B cell (primary cell): ENCODE results near the gene DDX24. TPM values are rescaled to one million over a fixed set of nuclear protein-coding genes. Genes with fewer than 3 reads are reported as not detected.
A peak's percentile ranks its signal among the peaks of the same experiment; 100 is the strongest.

ENCODE experiments used
- ATAC-seq: fragments of 200-7000 bp; cut with Tn5 transposase; one replicate; pipeline ENCODE4 v1.10.0; 2021; ENCODE audit warnings: low read depth, mild to moderate bottlenecking, moderate number of reproducible peaks, moderate library complexity
- CTCF ChIA-PET: fragments of 350-600 bp; sonication (Branson Sonifier 250); formaldehyde crosslinking; loops from one replicate; lab custom pipeline; 2021; ENCODE audit warnings: antibody characterized with exemption, inconsistent platforms; lab: Charles Lee
- POLR2A ChIA-PET: fragments of 350-600 bp; sonication (Branson Sonifier 250); formaldehyde crosslinking; loops from one replicate; lab custom pipeline; 2021; ENCODE audit warnings: antibody characterized with exemption; lab: Charles Lee
- DNase-seq: peaks from one replicate; pipeline ENCODE4 v3.0.0; 2013
- H2AFZ ChIP-seq: 2 replicates; pipeline ENCODE4 v1.6.1; 2012; ENCODE audit warnings: mild to moderate bottlenecking, low read depth, low read length; ENCODE audit not compliant: insufficient read depth, poor library complexity, severe bottlenecking
- H3K27ac ChIP-seq, 2 donors: 1 replicate in 1 of 2; 2 replicates in 1 of 2; pipeline ENCODE4 v1.5.1; 2012 to 2013; ENCODE audit warnings: low read length in 2 of 2, mild to moderate bottlenecking in 2 of 2, moderate library complexity in 1 of 2
- H3K27me3 ChIP-seq, 4 experiments: fragments of 200-600 bp in 1 of 4; sonication (generic) in 1 of 4; replicated peaks in 1 of 4; 1 replicate in 2 of 4; 2 replicates in 2 of 4; pipeline versions ENCODE4 v1.6.1 to v1.7.0; 2013 to 2016; ENCODE audit warnings: low read length in 3 of 4, mild to moderate bottlenecking in 2 of 4, mixed read lengths in 1 of 4, moderate library complexity in 1 of 4; ENCODE audit not compliant: insufficient read depth in 4 of 4, control insufficient read depth in 3 of 4; ENCODE audit errors: control extremely low read depth in 1 of 4
- H3K36me3 ChIP-seq, 2 experiments: replicated peaks in 1 of 2; 1 replicate in 1 of 2; 2 replicates in 1 of 2; pipeline versions ENCODE4 v1.6.1 to v1.7.1; 2013; ENCODE audit warnings: low read length in 1 of 2; ENCODE audit not compliant: insufficient read depth in 2 of 2, control insufficient read depth in 1 of 2; ENCODE audit errors: control extremely low read depth in 1 of 2, extremely low read depth in 1 of 2
- H3K4me1 ChIP-seq, 2 donors: fragments of 200-600 bp in 1 of 2; sonication (generic) in 1 of 2; 1 replicate in 1 of 2; 2 replicates in 1 of 2; pipeline versions ENCODE4 v1.5.1 to v1.6.1; 2013 to 2017; ENCODE audit warnings: low read length in 2 of 2; ENCODE audit not compliant: control insufficient read depth in 2 of 2, insufficient read depth in 2 of 2
- H3K4me2 ChIP-seq: replicated peaks from 2 replicates; pipeline ENCODE3; 2012; ENCODE audit warnings: mild to moderate bottlenecking, low read depth, low read length; ENCODE audit not compliant: poor library complexity, severe bottlenecking
- H3K4me3 ChIP-seq, 5 experiments: fragments of 200-600 bp in 1 of 5; sonication (generic) in 1 of 5; 1 replicate in 3 of 5; 2 replicates in 2 of 5; pipeline versions ENCODE4 v1.5.1 to v1.7.0; 2011 to 2016; ENCODE audit warnings: low read length in 4 of 5, mild to moderate bottlenecking in 4 of 5, low read depth in 2 of 5, control low read depth in 1 of 5, moderate library complexity in 1 of 5; ENCODE audit not compliant: insufficient read depth in 1 of 5; ENCODE audit errors: control extremely low read depth in 1 of 5, extremely low read depth in 1 of 5
- H3K79me2 ChIP-seq: fragments of 200-600 bp; sonication (generic); one replicate; pipeline ENCODE4 v1.6.0; 2016; ENCODE audit warnings: low read length; ENCODE audit not compliant: control insufficient read depth, insufficient read depth
- H3K9ac ChIP-seq: fragments of 200-600 bp; sonication (generic); 2 replicates; pipeline ENCODE4 v1.6.1; 2017; ENCODE audit warnings: mild to moderate bottlenecking, low read length, moderate library complexity
- H3K9me3 ChIP-seq, 3 donors: one replicate each; pipeline versions ENCODE4 v1.6.1 to v1.7.1; 2013; ENCODE audit warnings: low read length in 2 of 3; ENCODE audit not compliant: control insufficient read depth in 2 of 3, insufficient read depth in 1 of 3; ENCODE audit errors: control extremely low read depth in 1 of 3
- H4K20me1 ChIP-seq: 2 replicates; pipeline ENCODE4 v1.6.0; 2012; ENCODE audit warnings: mild to moderate bottlenecking, low read length; ENCODE audit not compliant: insufficient read depth, control insufficient read depth, poor library complexity, severe bottlenecking
- H3K27ac Mint-ChIP-seq: one replicate; pipeline ENCODE4 v1.8.0; 2021; ENCODE audit warnings: mixed read lengths
- H3K27me3 Mint-ChIP-seq: one replicate; pipeline ENCODE4 v1.8.0; 2021; ENCODE audit warnings: mixed read lengths
- H3K4me1 Mint-ChIP-seq: one replicate; pipeline ENCODE4 v1.8.0; 2021; ENCODE audit warnings: mixed read lengths
- H3K4me3 Mint-ChIP-seq: one replicate; pipeline ENCODE4 v1.8.0; 2021; ENCODE audit warnings: mixed read lengths
- H3K9me3 Mint-ChIP-seq: one replicate; pipeline ENCODE4 v1.8.0; 2022; ENCODE audit warnings: mixed read lengths; ENCODE audit not compliant: insufficient read depth
- CTCF ChIP-seq: fragments of 200-600 bp; IDR thresholded peaks from one replicate; pipeline ENCODE4 v1.8.0; 2022; ENCODE audit warnings: antibody characterized with exemption, mild to moderate bottlenecking
- EZH2 ChIP-seq: IDR thresholded peaks from 2 replicates; pipeline ENCODE4 v1.6.1; 2012; ENCODE audit warnings: borderline replicate concordance, low read depth, mild to moderate bottlenecking, moderate library complexity, low read length; ENCODE audit not compliant: insufficient read depth, poor library complexity, severe bottlenecking
- WGBS: methylation state at CpG from one replicate; pipeline ENCODE4 v1.1.5; 2013; ENCODE audit warnings: missing lambda C conversion rate; ENCODE audit not compliant: insufficient coverage; 5-methylcytosine and 5-hydroxymethylcytosine counted together
- intact Hi-C: fragments of 100-400 bp; cut with micrococcal nuclease; formaldehyde crosslinking; loops from one replicate; pipeline ENCODE4 v1.10.0; 2022
- polyA plus RNA-seq: library from polyadenylated mRNA; depleted of rRNA; stranded (reverse); fragments of >200 nt; gene quantifications from 2 replicates; pipeline ENCODE4 v1.2.3, GENCODE V29; 2012
- total RNA-seq, 2 donors: library from RNA; stranded (reverse); fragments of 120-200 nt in 1 of 2; gene quantifications; 1 replicate in 1 of 2; 2 replicates in 1 of 2; pipeline versions ENCODE4 v1.2.3 to v1.2.4, GENCODE V29; 2013 to 2022

The DDX24 gene
- total and polyA plus RNA-seq, 2 donors (not counting 1 experiment from before 2014, with no cell fraction given): 145 to 211 TPM

- peak overlapping the region; percentile 91 for H3K4me2 ChIP-seq
- Mint-ChIP-seq H3K27ac (peak overlapping the region; percentile 68), H3K9me3 (no peaks in the 10 kb centered on the region), H3K4me3 (peak overlapping the region; percentile 94), H3K4me1 (peaks cover 14% of the 10 kb centered on the region), H3K27me3 (peaks cover 7% of the 10 kb centered on the region)
- peaks cover 0 to under 1% (median 0%) of the 10 kb centered on the region in 3 donors for H3K9me3 ChIP-seq
- intact Hi-C loops: no loop called here
- peaks cover 12 to 18% of the 10 kb centered on the region in 2 donors for H3K4me1 ChIP-seq
- POLR2A ChIA-PET: no interaction called here
- H3K27ac ChIP-seq: no peak overlapping the region
- WGBS: 97% methylated on average over 14 of the region's 14 CpGs
- H4K20me1 ChIP-seq: no peaks in the 10 kb centered on the region
- CTCF ChIA-PET: interaction anchor here (0.8 to 3.0 kb wide), 7 partner anchors 8 to 93 kb away, joined by 3 to 19 read pairs (median 5); partner anchors contain the start of genes DDX24 and IFI27L1
- no peak overlapping the region for H3K9ac ChIP-seq
- H3K79me2 ChIP-seq: no peaks in the 10 kb centered on the region
- TF ChIP-seq CTCF (no peak), EZH2 (no peak)
- no peak overlapping the region for H3K4me3 ChIP-seq
- DNase-seq (no peak), ATAC-seq (no peak)
- H3K36me3 ChIP-seq: peaks cover 0 to 3% of the 10 kb centered on the region in 2 experiments
- peaks cover 0 to 4% (median 0%) of the 10 kb centered on the region in 4 experiments for H3K27me3 ChIP-seq
- H2AFZ ChIP-seq: no peak overlapping the region
Measured at GRCh38 chr14:94128216-94128839, 47.3 kb upstream of the DDX24 start.

- POLR2A ChIA-PET: no interaction called here
- peaks cover 4% of the 10 kb centered on the region for H3K27me3 Mint-ChIP-seq
- no peak overlapping the region for H3K4me2 ChIP-seq
Measured at GRCh38 chr14:94127330-94127729, 46.3 kb upstream of the DDX24 start.

More at GRCh38 chr14:94127330-94127729, 46.3 kb upstream of the DDX24 start:
- no peaks in the 10 kb centered on the region for H3K9me3 Mint-ChIP-seq
- CTCF ChIA-PET: interaction anchor here (0.9 to 2.8 kb wide), 4 partner anchors 9 to 92 kb away, joined by 3 to 19 read pairs (median 6); partner anchors contain the start of genes DDX24 and IFI27L1
- 100% methylated on average over 2 of the region's 6 CpGs for WGBS
- Histone ChIP-seq H3K27me3 (peaks cover 0 to 4% (median 0%) of the 10 kb centered on the region in 4 experiments), H3K27ac (no peak overlapping the region), H4K20me1 (no peaks in the 10 kb centered on the region), H3K79me2 (no peaks in the 10 kb centered on the region), H3K36me3 (peaks cover 0 to 3% of the 10 kb centered on the region in 2 experiments), H3K4me1 (peaks cover 12 to 18% of the 10 kb centered on the region in 2 donors), H2AFZ (no peak overlapping the region), H3K4me3 (no peak overlapping the region), H3K9me3 (peaks cover 0 to 4% (median 0%) of the 10 kb centered on the region in 3 donors), H3K9ac (no peak overlapping the region)
- H3K4me1 Mint-ChIP-seq: peaks cover 14% of the 10 kb centered on the region
- intact Hi-C loops: no loop called here
- no peak for ATAC-seq
- peak overlapping the region; percentile 13 for H3K4me3 Mint-ChIP-seq
- no peak for TF ChIP-seq EZH2
- TF ChIP-seq CTCF: no peak
- DNase-seq: no peak
- no peak overlapping the region for H3K27ac Mint-ChIP-seq
